NT2/D1 (cell line): ENCODE measurements around the gene NAALADL2.

Experiments used
- YY1 ChIP-seq: IDR thresholded peaks from 2 replicates; pipeline ENCODE4 v1.6.1; 2011; ENCODE audit not compliant: insufficient read length, insufficient read depth
- ZNF274 ChIP-seq: IDR thresholded peaks from 2 replicates; pipeline ENCODE4 v1.6.1; 2011; ENCODE audit warnings: mild to moderate bottlenecking, low read depth, low read length

GRCh38 chr3:175417426-175417825 is 558.3 kb downstream of the NAALADL2 start:
- TF ChIP-seq YY1: no peak
- TF ChIP-seq ZNF274: no peak
